GM08714 (cell line): ENCODE data around the gene MAD1L1.
"Not testable (repeated sequence)": the region's sequence is repeated elsewhere in the genome, so short reads cannot be mapped to it uniquely, and the experiment has no call there.

Experiments used
- H3K4me3 ChIP-seq: fragments of 200-500 bp; sonication (Bioruptor generic); 2 replicates; pipeline ENCODE4 v1.5.1; 2014; ENCODE audit warnings: mild to moderate bottlenecking, low read length, inconsistent platforms
- ZNF274 ChIP-seq: IDR thresholded peaks from 2 replicates; pipeline ENCODE4 v1.6.1; 2012; ENCODE audit warnings: mild to moderate bottlenecking, low read depth, low read length

Gene MAD1L1

DNA sequence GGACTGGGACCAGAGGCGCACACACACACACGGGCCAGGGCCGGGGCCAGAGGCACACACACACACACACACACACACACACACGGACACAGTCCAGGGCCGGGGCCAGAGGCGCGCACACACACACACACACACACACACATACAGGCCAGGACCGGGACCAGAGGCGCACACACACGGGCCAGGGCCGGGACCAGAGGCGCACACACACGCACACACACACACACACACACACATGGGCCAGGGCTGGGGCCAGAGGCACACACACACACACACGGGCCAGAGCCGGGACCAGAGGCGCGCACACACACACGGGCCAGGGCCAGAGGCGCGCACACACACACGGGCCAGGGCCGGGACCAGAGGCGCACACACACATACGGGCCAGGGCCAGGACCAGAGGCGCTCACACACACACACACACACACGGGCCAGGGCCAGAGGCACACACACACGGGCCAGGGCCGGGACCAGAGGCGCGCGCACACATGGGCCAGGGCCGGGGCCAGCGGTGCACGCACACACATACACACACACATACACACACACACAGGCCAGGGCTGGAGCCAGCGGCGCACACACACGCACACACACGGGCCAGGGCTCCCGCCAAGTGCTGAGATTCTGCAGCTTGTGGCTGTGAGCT lies 293.8 kb downstream of the MAD1L1 start:
- H3K4me3 ChIP-seq: peak overlapping the region; percentile 50; the same call in 1 of the 2 replicates
- no peak for TF ChIP-seq ZNF274

DNA sequence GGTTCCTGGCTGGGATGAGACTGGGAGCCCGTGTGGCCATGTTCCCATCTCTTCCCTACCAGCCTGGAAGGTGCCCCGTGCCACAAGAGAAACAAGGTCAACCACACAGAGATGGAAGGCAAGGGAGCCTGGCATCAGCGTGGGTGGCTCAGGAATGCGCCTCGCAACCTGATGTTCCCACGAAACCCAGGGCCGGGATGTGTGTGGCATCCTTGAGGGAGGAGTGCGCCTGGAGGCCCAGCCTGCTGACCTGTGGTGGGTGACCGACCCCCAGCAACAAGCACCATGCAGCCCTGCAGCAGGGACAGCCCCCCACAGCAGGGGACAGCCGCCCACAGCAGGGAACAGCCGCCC lies 295.5 kb downstream of the MAD1L1 start:
- H3K4me3 ChIP-seq: no peak overlapping the region
- TF ChIP-seq ZNF274: no peak

DNA sequence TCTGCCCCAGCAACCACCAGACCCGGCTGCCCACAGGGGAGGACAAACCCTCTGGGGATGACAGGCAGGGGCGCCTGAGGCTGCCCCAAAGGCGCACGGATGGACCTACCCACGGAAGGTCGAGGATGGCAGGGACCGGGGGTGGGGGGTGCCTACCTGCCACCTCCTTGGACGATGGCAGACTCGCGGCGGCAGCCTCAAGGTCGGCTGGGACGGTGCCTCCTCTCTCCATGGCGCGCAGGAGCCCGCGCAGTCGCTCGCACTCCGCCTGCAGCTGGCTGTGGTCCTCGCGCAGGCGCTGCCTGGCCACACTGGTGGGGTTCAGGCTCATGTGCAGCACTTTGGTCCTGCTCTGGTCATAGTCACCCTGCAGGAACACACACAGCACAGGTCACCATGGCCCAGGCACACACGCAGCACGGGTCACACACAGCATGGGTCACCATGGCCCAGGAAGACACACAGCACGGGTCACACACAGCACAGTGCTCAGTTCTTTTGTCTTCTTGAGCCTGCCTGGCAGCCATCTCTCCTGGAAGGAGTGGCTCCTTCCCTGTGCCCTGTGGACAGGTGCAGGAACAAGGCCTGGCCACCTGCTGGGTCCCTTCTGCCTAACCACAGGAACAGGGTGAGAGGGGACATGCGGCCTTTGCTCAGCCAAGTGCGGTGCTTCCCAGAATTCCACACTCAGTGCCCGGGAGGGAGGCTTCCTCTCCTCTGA lies 296.1 kb downstream of the MAD1L1 start:
- no peak for TF ChIP-seq ZNF274
- H3K4me3 ChIP-seq: no peak overlapping the region

DNA sequence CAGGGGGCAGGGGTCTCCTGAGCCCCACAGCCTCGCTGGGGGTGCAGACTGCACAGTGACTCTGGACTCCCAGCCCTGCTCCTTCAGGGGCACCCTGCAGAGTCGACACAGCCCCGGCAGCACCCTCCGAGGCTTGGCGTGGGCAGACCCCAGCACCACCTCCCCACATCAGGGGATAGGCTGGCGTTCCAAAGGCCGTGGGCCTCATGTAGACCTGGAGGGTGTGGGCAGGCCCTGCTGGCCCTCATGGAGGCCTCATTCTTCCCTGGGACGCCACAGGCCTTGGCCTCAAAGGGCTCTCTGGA lies 296.8 kb downstream of the MAD1L1 start:
- H3K4me3 ChIP-seq: no peak overlapping the region
- no peak for TF ChIP-seq ZNF274

DNA sequence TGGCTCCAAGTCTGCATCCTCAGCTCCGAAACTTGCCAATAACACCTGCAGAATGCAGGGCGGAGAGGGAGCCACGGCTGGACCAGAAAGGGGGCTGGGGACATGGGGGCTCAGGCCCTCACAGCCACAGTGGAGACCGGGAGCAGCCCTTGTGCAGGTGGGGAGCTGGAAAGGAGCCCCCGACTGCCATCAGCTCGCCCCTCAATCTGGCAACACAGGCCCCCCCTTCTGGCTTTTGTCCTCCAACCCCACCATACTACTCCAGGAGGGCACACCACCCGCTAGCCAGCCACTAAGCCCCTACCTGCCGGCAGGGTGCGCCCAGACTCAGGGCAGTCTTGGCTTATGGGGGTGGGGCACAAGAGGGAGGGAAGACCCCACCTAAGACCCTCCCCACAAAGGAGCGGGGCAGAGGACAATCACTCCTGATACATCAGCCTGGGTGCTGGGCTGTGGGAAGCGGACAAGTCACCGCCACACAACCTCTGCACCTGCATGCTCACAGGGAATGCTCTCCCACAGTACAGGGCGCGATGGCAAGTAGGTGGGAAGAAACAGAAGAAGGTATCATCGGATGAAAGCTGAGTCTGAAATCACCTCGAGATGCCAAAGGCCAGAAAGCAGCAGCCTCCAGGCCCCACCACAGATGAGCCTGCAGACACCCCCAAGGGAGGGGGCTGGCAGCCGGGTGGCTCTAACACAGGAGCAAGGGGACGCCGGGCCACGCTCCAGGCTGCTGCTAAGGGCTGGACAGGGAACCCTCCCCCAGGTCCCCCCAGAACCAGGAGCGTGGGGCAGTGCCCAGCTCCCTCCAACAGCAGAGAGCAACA lies 297.4 kb downstream of the MAD1L1 start:
- TF ChIP-seq ZNF274: no peak
- no peak overlapping the region for H3K4me3 ChIP-seq

DNA sequence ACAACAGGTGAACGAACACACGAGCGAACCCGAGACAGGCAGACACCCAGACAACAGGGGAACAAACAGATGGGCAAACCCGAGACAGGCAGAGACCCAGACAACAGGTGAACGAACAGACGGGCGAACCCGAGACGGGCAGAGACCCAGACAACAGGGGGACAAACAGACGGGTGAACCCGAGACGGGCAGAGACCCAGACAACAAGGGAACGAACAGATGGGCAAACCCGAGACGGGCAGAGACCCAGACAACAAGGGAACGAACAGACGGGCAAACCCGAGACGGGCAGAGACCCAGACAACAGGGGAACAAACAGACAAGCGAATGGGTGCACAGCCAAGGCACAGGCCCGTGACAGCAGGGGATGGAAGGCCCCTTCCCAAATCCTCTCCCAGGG lies 298.0 kb downstream of the MAD1L1 start:
- TF ChIP-seq ZNF274: no peak

DNA sequence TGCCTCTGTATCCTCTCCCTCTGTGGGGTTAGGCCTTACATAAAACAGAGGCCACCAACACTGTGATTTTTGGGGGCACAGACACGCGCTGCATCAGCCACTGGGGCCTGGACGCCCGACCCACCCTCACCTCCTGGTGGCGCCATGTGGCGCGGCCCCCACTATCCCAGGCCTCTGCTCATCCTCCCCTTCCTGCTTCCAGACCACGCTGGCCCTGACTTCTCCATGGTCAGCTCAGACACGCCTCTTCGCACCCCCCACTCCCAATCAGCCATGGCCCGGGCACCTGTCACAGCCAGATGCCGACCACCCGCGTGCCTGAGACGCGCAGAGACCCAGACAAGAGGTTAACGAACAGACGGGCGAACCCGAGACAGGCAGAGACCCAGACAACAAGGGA lies 298.7 kb downstream of the MAD1L1 start:
- H3K4me3 ChIP-seq: no peak overlapping the region
- no peak for TF ChIP-seq ZNF274

More for the DNA sequence above, 298.0 kb downstream of the MAD1L1 start:
- no peak overlapping the region for H3K4me3 ChIP-seq

DNA sequence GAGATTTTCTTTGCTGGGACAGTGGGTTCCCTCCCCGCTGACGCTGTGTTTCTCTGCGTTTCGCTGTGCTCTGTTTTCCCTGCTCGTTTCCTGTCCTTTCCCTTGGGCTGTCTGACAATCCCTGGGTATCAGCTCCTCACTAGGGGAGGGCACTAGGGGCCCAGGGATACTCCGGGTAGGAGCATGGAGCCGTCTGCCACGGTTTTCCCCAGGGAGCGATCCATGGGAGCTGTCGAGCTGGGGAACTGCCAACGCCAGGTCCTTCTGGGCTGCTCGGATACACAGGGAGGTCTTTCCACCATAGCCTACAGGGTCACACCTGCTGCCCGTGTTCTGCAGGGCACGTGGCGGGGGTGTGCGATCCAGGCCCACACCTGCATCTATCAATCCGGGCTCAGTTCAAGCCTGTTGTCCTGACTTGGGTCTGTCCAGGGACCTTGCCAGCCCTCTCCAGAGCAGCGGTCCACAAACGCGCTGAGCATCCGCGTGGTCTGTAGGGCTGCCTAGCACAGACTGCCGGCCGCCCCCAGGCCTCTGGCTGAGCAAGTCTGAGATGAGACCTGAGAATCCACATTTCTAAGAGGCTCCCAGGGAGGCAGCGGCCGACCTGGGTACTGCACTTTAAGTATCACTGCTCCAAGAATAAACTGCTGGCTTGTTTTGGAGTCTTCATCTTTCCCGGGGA lies 299.5 kb downstream of the MAD1L1 start:
- TF ChIP-seq ZNF274: no peak
- no peak overlapping the region for H3K4me3 ChIP-seq

DNA sequence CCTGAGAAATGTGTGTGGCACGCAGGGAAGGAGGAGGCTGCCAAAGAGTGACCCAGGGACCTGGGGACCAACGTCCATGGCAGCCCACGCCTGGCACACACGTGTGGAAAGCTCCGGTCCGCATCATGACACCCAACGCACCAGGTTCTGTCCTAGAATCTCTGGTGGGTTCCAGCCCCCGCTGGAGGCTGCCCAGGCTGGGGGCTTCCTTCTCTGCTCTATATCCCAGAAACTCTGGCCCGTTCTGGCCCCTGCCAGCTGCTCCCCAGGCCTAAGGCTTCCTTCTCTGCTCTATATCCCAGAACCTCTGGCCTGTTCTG lies 300.8 kb downstream of the MAD1L1 start:
- no peak overlapping the region for H3K4me3 ChIP-seq
- no peak for TF ChIP-seq ZNF274

DNA sequence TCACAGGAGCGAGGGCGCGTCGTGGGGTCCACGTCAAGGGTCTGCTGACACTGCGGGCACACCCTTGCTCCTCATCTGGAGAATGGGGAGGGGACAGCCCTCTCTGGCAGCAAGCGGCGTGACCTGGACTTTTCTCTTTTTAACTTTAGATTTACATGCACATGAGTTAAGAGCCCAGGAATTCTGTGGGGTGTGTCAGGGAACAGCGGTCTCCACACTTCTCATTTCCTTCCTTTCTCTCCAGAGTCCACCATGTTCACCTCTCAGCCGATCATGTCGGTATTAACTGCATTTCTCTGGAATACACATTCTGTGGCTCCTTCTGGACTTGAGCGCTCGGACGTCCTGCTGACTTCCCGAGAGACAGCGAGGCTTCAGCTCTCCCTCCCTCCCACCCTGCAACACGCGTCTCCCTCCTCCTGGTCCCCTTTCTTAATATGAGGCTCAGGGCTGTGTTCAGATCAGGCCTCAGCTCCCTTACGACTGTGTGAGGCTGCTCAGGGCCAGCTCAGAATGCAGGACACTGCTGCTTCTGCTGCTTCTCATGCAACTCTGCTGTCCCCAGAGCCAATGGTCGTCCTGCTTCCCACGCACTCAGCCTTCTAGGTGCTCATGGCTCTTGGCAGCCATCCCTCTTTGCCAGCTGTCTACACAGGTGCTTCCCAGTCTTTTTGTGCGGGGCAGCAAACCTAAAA lies 301.3 kb downstream of the MAD1L1 start:
- no peak for TF ChIP-seq ZNF274

DNA sequence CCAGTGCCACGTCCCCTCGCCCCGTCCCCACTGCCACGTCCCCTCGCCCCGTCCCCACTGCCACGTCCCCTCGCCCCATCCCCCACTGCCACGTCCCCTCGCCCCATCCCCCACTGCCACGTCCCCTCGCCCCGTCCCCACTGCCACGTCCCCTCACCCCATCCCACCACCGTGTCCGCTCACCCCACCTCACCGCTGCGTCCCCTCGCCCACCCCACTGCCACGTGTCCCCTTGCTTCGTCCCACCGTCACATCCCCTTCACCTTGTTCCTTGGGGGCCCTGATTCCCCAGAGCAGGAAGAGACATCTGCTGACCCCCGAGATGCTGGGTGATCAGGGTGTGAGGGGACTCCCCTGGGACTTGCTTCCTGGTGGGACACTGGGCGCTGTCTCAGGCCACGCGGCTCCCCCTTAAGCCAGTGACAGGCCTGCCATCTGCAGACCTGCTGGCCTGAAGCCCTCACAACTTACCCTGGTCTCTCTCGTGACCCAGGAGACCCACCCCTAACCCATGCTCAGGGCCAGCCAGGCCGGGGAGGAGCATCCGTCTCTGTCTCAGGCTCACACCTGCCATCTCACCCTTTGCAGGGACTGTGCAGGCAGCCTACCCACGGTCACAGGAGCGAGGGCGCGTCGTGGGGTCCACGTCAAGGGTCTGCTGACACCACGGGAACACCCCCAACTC lies 302.2 kb downstream of the MAD1L1 start:
- no peak for TF ChIP-seq ZNF274
- H3K4me3 ChIP-seq: no peak overlapping the region

More for the DNA sequence above, 301.3 kb downstream of the MAD1L1 start:
- no peak overlapping the region for H3K4me3 ChIP-seq

DNA sequence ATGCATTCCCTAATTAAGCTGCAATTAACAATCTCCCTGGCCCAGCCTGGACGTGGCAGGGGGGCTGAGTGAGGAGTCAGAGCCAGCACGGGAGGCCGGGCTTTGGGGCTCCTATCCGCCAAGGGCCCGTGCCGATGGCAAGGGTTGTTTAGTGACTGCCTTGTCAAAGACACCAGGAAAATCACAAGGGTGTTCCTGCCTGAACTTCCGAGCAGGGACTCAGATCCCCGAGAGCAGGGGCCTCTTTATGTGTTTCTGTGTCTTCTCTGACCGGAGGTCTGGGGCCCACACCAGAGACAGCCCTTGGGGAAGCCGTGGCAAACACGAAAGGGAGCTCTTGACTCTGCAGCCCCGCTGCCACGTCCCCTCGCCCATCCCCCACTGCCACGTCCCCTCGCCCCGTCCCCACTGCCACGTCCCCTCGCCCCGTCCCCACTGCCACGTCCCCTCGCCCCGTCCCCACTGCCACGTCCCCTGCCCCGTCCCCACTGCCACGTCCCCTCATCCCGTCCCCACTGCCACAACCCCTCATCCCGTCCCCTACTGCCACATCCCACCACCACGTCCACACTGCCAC lies 303.3 kb downstream of the MAD1L1 start:
- not testable (repeated sequence) for H3K4me3 ChIP-seq

DNA sequence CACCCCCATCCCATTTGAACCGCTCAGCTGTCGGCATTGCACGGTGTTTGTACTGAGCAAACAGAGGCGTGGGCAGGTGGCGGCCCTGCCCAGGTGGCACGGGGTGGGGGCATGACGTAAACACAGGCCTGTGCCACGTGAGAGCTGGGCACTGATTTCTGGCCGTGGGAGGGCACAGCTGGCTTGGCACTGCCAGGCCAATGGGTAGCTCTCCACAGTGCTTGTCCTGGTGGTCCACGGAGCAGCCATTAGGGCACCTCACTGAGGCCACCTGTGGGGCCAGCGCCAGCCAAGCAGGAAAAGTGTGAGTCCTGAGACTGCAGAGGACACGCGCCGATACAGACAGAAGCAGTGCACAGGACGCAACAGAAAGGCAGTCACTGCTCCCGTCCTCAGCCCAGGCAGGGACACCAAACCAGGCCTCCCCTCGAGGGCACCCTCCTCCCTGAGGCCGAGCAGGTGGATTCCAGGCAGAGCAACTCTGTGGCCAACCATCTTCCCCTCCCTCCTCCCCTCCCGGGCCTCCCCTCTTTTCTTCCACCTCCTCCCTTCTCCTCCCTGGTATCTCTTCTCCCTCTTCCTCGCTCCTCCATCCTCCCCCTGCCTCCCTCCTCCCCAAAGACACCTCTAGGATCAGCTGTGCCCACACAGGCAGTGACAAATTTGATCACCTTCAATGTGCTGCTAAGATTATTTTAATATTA lies 303.9 kb downstream of the MAD1L1 start:
- no peak for TF ChIP-seq ZNF274
- H3K4me3 ChIP-seq: no peak overlapping the region
